HG03280 (cell line): Measurements from ENCODE around the gene FAM78A.
"Not testable (repeated sequence)": the region's sequence is repeated elsewhere in the genome, so short reads cannot be mapped to it uniquely, and the experiment has no call there.

Experiments used
- ATAC-seq: cut with Tn5 transposase; IDR thresholded peaks from one replicate; pipeline ENCODE4 v1.9.1; 2021; ENCODE audit warnings: mild to moderate bottlenecking, moderate library complexity; ENCODE audit not compliant: unreplicated experiment

Gene FAM78A

DNA sequence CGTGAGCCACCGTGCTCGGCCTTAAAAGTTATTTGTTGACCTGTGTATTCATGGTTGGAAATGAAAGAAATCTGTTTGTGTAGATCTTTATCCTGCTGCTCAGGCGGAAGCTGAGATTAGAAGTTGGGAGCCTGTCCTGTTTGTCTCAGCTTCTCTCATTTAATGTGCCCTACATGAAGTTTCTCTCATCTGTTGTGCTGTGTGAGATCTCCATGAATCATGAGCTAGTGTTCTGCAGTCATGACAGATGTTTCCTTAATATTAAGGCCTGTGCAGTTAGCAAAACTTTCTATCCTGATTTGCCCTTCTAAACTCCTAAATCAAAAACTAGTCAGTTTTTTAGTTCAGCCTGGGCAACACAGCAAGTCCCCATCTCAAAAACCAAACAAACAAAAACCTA is 59.5 kb downstream of the FAM78A start:
- ATAC-seq, result no peak

DNA sequence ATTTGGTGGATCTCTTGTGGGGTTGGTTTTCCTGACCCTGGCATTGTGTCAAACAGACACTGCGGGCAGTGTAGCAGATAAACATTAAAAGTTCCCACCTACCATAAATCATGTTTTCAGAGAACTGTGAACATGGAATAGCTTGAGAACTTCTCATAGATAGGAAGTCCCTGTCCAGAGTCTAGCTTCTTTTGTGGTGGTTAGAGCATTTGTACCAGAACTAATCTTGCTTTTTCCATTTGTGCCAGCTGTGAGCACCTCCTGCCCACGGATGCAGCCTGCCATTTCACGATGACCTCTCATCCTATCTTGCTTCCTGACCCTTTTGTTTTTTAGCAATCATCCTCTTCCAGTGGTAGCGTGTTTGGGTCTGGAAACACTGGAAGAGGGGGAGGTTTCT is 61.4 kb downstream of the FAM78A start:
- ATAC-seq, result no peak

DNA sequence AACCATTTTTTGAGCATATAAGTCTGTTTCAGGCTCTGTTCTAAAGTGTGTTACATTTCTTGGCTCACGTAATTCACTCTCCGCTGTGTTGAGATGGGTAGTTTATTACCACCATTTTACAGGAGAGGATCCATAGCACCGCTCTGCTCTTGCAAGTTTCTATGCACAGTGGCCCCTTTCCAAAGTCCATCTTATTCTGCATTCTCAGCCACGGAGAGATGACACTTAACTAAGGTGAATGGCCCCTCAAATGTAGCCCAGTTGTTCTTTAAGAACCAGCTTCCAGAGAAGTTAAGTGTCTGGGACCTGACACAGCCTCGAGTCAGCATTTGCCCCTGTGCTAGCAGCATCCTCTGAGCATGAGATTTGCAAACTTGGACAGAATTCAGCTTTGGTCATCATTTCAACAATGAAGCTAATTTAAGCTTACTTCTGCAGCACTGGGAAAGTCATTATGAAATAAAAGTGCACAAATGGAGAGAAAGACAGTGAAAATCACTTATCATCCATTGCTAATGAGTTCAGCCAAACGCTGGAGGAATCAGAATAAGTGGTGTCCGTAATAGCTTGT is 61.9 kb downstream of the FAM78A start:
- no peak for ATAC-seq

DNA sequence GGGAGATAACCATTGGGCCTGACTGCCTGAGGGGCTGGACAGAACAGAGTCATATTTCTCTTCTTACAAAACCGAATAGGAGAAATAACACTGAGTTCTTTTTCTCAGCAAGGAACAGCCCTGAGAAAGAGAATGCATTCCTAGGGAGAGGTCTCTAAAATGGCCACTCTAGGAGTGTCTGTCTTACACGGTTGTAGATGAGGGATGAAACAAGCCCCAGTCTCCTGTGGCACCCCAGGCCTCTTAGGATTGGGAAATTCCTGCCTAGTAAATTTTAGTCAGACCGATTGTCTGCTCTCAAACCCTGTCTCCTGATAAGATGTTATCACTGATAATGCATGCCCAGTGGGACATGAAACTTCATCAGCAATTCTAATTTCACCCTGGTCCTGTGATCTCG is 64.4 kb downstream of the FAM78A start:
- ATAC-seq, result not testable (repeated sequence)
